Fibroblast of skin of right biceps (primary cell): Measurements from ENCODE around the gene MAT2B.
"Not testable (repeated sequence)": the region's sequence is repeated elsewhere in the genome, so short reads cannot be mapped to it uniquely, and the experiment has no call there.

Source experiments
- DNase-seq: peaks from one replicate; pipeline ENCODE4 v3.0.0-alpha.2; 2013

MAT2B gene

GRCh38 chr5:163504079-163504931, 1.1 kb upstream of the MAT2B start:
- DNase-seq, result peak; percentile 64

- no peak for DNase-seq
These were observed 411 bp upstream of the MAT2B start for GRCh38 chr5:163505049-163505367.

GRCh38 chr5:163506095-163506457, 657 bp downstream of the MAT2B start:
- DNase-seq, result no peak

- peak; percentile 35 for DNase-seq
These were observed 1.3 kb downstream of the MAT2B start for GRCh38 chr5:163506726-163507125.

- DNase-seq, result no peak
These were observed 3.3 kb downstream of the MAT2B start for GRCh38 chr5:163508753-163509152.

- DNase-seq, result peak; percentile 59
These were observed 4.0 kb downstream of the MAT2B start for GRCh38 chr5:163509291-163509951.

- DNase-seq, result no peak
These were observed 7.1 kb downstream of the MAT2B start for GRCh38 chr5:163512526-163512925.

- no peak for DNase-seq
These were observed 19.7 kb downstream of the MAT2B start for GRCh38 chr5:163525096-163525495.

GRCh38 chr5:163529698-163530097, 24.3 kb downstream of the MAT2B start:
- no peak for DNase-seq

GRCh38 chr5:163531272-163531671, 25.9 kb downstream of the MAT2B start:
- DNase-seq, result no peak

GRCh38 chr5:163532171-163533084, 27.0 kb downstream of the MAT2B start:
- DNase-seq, result no peak

- no peak for DNase-seq
These were observed 27.8 kb downstream of the MAT2B start for GRCh38 chr5:163533223-163533622.

GRCh38 chr5:163534492-163535094, 29.2 kb downstream of the MAT2B start:
- DNase-seq, result no peak

GRCh38 chr5:163535290-163535689, 29.9 kb downstream of the MAT2B start:
- DNase-seq, result no peak

- DNase-seq, result not testable (repeated sequence)
These were observed 31.0 kb downstream of the MAT2B start for GRCh38 chr5:163536442-163536841.

- no peak for DNase-seq
These were observed 35.3 kb downstream of the MAT2B start for GRCh38 chr5:163540696-163541095.

- no peak for DNase-seq
These were observed 37.4 kb downstream of the MAT2B start for GRCh38 chr5:163542771-163543170.

- no peak for DNase-seq
These were observed 38.6 kb downstream of the MAT2B start for GRCh38 chr5:163544041-163544440.

GRCh38 chr5:163544836-163545235, 39.4 kb downstream of the MAT2B start:
- DNase-seq, result no peak

- DNase-seq, result no peak
These were observed 43.2 kb downstream of the MAT2B start for GRCh38 chr5:163548649-163549048.

- no peak for DNase-seq
These were observed 45.7 kb downstream of the MAT2B start for GRCh38 chr5:163551156-163551555.

- DNase-seq, result no peak
These were observed 47.1 kb downstream of the MAT2B start for GRCh38 chr5:163552536-163552935.

- DNase-seq, result no peak
These were observed 55.9 kb downstream of the MAT2B start for GRCh38 chr5:163561339-163561738.
